Measurements from ENCODE around the gene UBE2O.

Gene UBE2O

GRCh38 chr17:76376318-76377133, 76.4 kb downstream of the UBE2O start:
- H3K27ac ChIP-seq (ENCODE audit: low read depth, low read length), result no peak overlapping the region

DNA sequence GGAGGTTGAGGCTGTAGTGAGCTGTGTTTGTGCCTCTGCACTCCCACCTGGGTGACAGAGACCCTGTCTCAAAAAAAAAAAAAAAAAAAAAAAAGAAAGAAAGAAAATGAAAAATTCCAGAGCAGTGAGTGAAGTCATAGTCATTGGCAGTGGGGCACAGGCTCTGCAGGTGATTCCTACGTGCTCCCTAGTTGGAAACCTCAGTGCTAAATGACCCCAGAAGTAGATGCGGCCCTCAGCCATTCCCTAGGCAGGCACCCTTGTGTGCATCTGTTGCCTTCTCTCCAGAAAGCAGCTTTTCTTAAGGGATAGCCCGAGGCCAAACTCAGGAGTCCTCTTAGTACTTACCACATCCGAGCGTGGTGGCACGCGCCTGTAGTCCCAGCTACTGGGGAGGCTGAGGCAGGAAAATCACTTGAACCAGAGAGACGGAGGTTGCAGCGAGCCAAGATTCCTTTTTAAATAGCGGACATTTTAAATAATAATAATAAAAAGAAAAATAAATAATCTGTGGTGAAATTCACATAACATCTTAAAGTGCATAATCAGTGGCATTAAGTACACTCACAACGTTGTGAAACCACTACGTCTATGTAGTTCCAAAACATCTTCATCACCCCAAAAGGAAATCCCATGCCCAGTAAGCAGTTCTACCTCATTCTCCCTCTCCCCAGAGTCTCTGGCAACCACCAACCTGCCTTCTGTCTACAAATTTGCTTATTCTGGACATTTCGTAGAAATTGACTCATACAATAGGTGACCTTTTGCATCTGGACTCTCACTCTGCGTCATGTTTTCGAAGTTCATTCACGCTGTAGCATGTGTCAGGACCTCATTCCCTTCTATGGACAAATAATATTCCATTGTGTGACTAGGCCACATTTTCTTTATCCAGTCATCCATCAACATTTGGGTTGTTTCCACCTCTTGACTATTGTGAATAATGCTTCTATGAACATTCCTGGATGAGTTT, 81.0 kb downstream of the UBE2O start:
- TF ChIP-seq CTCF (IDR thresholded peaks at IDR 0.05; ENCODE audit: low read depth, low read length, poor library complexity, severe bottlenecking), result no peak
- peaks cover 5% of the 10 kb centered on the region for H3F3A ChIP-seq (ENCODE audit: control insufficient read depth, insufficient read depth)
- H3K79me2 ChIP-seq (ENCODE audit: control insufficient read depth, low read length), result no peaks in the 10 kb centered on the region
- H3K4me3 ChIP-seq (ENCODE audit: low read length), result no peak overlapping the region
- H3K4me1 ChIP-seq (ENCODE audit: control insufficient read depth, low read length), result peaks cover 25% of the 10 kb centered on the region
- H3K27me3 ChIP-seq (ENCODE audit: control insufficient read depth, low read length), result peaks cover 3% of the 10 kb centered on the region; the same call in 1 of the 2 replicates
- H4K20me1 ChIP-seq (ENCODE audit: control insufficient read depth, insufficient read depth, low read depth, low read length), result no peaks in the 10 kb centered on the region
- H3K4me2 ChIP-seq (ENCODE audit: low read length), result no peak overlapping the region
- no peaks in the 10 kb centered on the region for H3K36me3 ChIP-seq (ENCODE audit: control insufficient read depth, low read length)
- H3K9me3 ChIP-seq (ENCODE audit: control insufficient read depth, insufficient read depth, low read length), result no peaks in the 10 kb centered on the region
- H3K27ac ChIP-seq (ENCODE audit: low read depth, low read length), result no peak overlapping the region
- H3K9me2 ChIP-seq (replicated peaks; ENCODE audit: control insufficient read depth, low read length), result no peaks in the 10 kb centered on the region

More at GRCh38 chr17:76376318-76377133, 76.4 kb downstream of the UBE2O start:
- H3K79me2 ChIP-seq (ENCODE audit: control insufficient read depth, low read length), result no peaks in the 10 kb centered on the region
- no peaks in the 10 kb centered on the region for H4K20me1 ChIP-seq (ENCODE audit: control insufficient read depth, insufficient read depth, low read depth, low read length)
- peaks cover 17% of the 10 kb centered on the region for H3K4me1 ChIP-seq (ENCODE audit: control insufficient read depth, low read length)
- no peaks in the 10 kb centered on the region for H3K9me2 ChIP-seq (replicated peaks; ENCODE audit: control insufficient read depth, low read length)
- no peak overlapping the region for H3K4me3 ChIP-seq (ENCODE audit: low read length)
- H3K36me3 ChIP-seq (ENCODE audit: control insufficient read depth, low read length), result no peaks in the 10 kb centered on the region
- peaks cover 5% of the 10 kb centered on the region for H3K27me3 ChIP-seq (ENCODE audit: control insufficient read depth, low read length)
- H3K9me3 ChIP-seq (ENCODE audit: control insufficient read depth, insufficient read depth, low read length), result no peaks in the 10 kb centered on the region
- H3K4me2 ChIP-seq (ENCODE audit: low read length), result no peak overlapping the region
- H3F3A ChIP-seq (ENCODE audit: control insufficient read depth, insufficient read depth), result peaks cover 8% of the 10 kb centered on the region
- TF ChIP-seq EZH2phosphoT487 (IDR thresholded peaks at IDR 0.05; ENCODE audit: borderline replicate concordance, low read length) (no peak), CTCF (IDR thresholded peaks at IDR 0.05; ENCODE audit: low read depth, low read length, poor library complexity, severe bottlenecking) (no peak)

DNA sequence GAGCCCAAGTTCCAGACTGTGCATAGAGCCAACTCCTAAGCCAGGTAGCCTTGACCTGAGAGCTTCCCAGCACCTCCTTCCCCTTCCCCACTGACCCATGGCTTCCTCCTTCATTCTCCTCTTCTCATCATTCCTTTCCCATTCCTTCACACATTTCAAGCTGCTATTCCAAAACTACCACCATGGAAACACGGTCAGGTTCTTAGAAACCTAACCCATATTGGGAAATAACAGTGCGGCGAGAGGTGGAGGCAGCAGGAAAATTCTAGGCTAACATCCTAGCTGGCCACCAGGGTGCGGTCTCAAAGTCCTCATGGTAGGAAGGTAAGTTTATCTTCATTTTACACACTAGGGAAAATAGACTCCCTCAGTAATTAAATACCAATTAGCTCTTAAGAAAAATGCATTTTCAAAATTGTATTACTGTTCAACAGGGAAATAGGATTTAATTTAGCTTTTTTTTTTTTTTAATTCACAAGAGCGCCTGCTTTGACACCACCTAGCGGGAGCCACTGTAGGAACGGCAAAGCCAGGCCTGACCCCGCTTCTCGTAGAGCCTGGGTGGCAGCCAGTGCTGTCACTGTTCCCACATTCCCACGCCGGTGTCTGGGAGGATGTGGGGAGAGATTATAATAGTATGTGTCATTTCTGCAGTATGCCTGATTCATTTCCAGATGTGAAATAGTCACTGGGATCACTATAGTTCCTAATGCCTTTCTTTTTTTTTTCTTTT, 82.5 kb downstream of the UBE2O start:
- Histone ChIP-seq H3K9me3 (ENCODE audit: control insufficient read depth, insufficient read depth, low read length) (no peaks in the 10 kb centered on the region), H3K36me3 (ENCODE audit: control insufficient read depth, low read length) (no peaks in the 10 kb centered on the region), H3K27me3 (ENCODE audit: control insufficient read depth, low read length) (peaks cover 3% of the 10 kb centered on the region; the same call in 1 of the 2 replicates), H3K4me3 (ENCODE audit: low read length) (no peak overlapping the region), H3K4me2 (ENCODE audit: low read length) (no peak overlapping the region), H4K20me1 (ENCODE audit: control insufficient read depth, insufficient read depth, low read depth, low read length) (no peaks in the 10 kb centered on the region), H3K27ac (ENCODE audit: low read depth, low read length) (no peak overlapping the region), H3F3A (ENCODE audit: control insufficient read depth, insufficient read depth) (peaks cover 5% of the 10 kb centered on the region), H3K4me1 (ENCODE audit: control insufficient read depth, low read length) (peaks cover 26% of the 10 kb centered on the region), H3K9me2 (replicated peaks; ENCODE audit: control insufficient read depth, low read length) (no peaks in the 10 kb centered on the region), H3K79me2 (ENCODE audit: control insufficient read depth, low read length) (no peaks in the 10 kb centered on the region)
- TF ChIP-seq EZH2phosphoT487 (IDR thresholded peaks at IDR 0.05; ENCODE audit: borderline replicate concordance, low read length) (no peak), CTCF (IDR thresholded peaks at IDR 0.05; ENCODE audit: low read depth, low read length, poor library complexity, severe bottlenecking) (no peak)
